GM19455 (cell line): ENCODE results near the gene NMS.

Source experiments
- ATAC-seq: cut with Tn5 transposase; IDR thresholded peaks from one replicate; pipeline ENCODE4 v1.9.1; 2021; ENCODE audit not compliant: unreplicated experiment

Gene NMS

DNA sequence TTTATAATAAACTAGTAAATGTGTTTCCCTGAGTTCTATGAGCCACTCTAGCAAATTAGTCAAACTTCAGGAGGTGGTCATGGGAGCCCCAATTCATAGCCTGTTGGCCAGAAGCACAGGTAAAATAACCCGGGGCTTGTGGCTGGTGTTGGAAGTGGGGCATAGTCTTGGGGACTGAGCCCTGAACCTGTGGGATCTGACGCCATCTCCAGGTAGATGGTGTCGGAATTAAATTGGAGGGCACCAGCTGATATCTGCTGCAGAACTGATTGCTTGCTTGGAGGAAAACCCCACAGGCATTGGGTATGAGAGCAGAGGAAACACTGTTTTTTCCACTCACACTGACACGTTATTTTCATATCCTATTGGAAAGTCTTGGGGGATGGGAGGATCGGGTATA lies 14.1 kb downstream of the NMS start:
- no peak for ATAC-seq

DNA sequence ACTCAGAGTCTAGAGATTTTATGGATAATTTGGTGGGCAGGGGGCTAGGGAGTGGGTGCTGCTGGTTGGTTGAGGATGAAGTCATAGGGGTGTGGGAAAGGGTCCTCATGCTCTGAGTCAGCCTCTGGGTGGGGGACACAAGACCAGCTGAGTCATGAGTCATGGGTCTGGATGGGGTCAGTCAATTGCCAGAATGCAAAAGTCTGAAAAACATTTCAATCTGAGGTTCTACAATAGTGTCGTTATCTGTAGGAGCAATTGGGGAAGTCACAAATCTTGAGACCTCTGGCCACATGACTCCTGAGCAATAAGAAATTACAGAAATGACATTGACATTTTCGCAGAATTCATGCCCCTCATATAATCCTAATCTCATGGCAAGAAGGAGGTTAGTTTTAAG lies 15.1 kb downstream of the NMS start:
- no peak for ATAC-seq

DNA sequence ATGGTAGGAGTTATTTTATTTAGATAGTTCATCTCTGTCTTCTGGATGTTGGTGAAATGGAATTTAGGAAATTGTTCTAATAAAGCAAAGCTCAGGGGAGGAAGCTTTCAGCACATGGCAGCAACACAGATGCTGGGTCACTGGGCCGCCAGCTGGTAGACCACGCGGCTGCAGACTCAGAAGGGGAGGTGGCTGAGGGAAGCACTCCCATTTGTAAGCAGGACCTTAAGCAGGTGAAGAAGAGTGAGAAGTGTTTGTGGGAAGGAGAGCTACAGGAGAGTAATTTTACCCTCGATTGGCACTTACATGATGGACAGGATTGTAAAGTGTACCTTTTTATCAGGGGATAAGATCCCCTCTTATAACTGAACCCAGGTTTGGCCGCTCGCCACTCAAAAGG lies 24.4 kb downstream of the NMS start:
- ATAC-seq, result no peak

- no peak for ATAC-seq
Observed at GRCh38 chr2:100502782-100503181, 32.5 kb downstream of the NMS start.

DNA sequence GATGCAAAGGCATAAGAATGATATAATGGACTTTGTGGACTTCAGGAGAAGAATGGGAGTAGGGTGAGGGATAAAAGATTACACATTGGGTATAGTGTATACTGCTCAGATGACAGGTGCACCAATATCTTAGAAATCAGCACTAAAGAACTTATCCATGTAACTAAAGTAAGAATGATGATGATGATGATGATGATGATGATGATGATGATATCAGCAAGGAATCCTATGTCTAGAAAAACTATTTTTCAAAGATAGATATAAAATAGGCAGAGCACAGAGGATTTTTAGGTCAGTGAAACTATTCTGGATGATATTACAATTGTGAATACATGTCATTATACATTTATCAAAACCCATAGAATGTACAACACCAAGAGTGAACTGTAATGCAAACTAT lies 34.3 kb downstream of the NMS start:
- ATAC-seq, result no peak

DNA sequence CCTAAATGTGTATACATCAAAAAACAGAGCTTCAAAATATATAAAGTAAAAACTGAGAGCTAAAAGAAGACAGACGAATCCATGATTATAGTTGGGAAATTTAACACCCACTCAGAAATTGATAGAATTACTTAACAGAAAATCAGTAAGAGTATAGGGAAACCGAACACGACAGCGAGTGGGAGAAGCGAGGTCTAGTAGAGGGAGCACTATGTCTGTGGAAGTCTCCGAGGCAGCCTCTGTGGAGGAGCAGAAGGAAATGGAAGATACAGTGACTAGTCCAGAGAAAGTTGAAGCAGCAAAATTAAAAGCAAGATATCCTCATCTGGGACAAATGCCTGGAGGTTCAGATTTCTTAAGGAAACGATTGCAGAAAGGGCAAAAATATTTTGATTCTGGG lies 38.8 kb downstream of the NMS start:
- ATAC-seq, result no peak

GRCh38 chr2:100513650-100514049 lies 43.4 kb downstream of the NMS start:
- no peak for ATAC-seq

GRCh38 chr2:100517556-100517955 lies 47.3 kb downstream of the NMS start:
- ATAC-seq, result no peak

DNA sequence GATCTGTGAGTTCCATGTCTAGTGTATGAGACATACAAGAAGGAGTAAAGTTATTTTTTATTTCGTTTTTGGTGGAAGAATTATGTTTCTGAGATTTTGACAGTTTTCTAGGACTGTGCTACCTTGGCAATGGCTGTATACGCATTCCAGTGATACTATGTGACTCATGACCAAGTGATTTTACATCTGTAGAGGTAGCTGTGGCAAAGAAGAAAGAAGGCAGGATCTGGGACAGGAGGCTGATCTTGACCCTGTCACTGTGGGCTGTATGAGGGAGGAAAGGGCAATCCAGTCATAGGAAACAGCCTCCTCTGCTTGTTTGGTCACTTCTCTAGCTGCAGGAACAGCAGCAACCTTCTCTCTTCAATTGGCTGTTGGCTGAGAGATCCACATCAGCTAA lies 48.5 kb downstream of the NMS start:
- no peak for ATAC-seq

GRCh38 chr2:100520224-100520623 lies 49.9 kb downstream of the NMS start:
- ATAC-seq, result no peak

DNA sequence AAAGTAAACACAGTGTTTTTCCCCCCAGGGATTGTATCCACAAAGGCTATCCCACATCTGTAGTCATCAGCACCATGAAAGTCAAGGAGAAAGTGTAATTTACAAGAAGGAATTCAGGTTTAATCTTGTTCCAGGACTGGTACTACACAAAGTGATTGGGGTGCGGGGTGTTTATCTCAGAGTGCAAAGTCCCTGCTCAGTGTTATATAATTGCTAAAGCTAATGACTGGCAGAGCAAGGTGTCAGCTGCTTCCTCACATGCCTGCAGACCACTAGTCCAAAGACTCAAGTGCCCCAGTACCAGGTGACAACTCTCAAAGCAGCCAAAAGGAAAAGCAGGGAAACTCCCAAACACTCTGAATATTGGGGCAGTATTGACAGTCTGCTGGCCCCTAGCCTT lies 52.1 kb downstream of the NMS start:
- ATAC-seq, result no peak

DNA sequence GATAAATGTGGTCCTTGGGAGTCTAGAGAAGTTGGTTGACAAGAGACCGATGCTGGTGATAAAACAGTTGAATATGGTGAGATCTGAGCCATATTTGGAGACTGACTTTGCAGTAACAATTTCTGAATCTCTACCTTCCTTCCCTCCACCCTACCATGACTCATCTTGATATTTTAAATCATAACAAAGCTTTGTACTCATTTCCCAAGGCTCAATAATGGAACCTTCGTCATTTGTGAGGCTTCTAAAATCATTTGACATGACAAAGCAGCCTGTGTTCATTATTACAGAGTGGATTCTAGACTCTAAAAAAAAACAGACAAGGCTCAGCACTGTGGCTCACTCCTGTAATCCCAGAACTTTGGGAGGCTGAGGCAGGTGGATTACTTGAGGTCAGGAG lies 54.0 kb downstream of the NMS start:
- ATAC-seq, result no peak

DNA sequence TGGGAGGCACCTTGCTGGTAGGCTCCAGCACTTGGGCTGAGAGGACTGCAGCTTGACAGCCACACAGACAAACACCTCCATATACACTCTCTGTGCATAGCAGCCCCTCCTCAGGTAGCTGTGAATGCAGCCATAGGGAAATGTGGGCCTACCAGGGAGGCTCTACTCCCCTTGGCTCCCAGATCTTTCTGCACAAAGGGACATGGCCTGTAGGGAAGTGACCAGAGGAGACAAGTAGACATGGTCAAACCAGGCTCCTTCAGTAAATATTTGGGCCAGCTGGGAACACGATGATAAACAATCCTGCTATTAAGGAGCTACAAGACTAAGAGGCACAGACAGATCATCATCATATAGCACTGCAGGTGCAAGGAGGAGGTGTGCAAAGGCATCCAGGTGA lies 56.6 kb downstream of the NMS start:
- no peak for ATAC-seq

GRCh38 chr2:100527440-100528015 lies 57.2 kb downstream of the NMS start:
- no peak for ATAC-seq

- ATAC-seq, result no peak
Observed at GRCh38 chr2:100529176-100529575, 58.9 kb downstream of the NMS start.

- ATAC-seq, result no peak
Observed at GRCh38 chr2:100529900-100530299, 59.6 kb downstream of the NMS start.
